Thyroid gland (tissue), 4 donors: Measurements from ENCODE around the gene ADAM12.

ENCODE experiments used
- POLR2A ChIP-seq, 2 donors: fragments of 450-650 bp; IDR thresholded peaks; one replicate each; pipeline ENCODE4 v1.6.1; 2017; ENCODE audit warnings: antibody characterized with exemption in 2 of 2, mild to moderate bottlenecking in 2 of 2, moderate library complexity in 1 of 2
- TF ChIP-seq, protein P1 (sequence below), 6 experiments: fragments of 200-600 bp in 3 of 6; fragments of 450-650 bp in 3 of 6; sonication (generic) in 3 of 6; IDR thresholded peaks; one replicate each; pipeline ENCODE4 v1.5.1; 2016 to 2019; ENCODE audit warnings: antibody characterized with exemption in 6 of 6, mild to moderate bottlenecking in 2 of 6, inconsistent platforms in 1 of 6, moderate library complexity in 1 of 6

DNA sequence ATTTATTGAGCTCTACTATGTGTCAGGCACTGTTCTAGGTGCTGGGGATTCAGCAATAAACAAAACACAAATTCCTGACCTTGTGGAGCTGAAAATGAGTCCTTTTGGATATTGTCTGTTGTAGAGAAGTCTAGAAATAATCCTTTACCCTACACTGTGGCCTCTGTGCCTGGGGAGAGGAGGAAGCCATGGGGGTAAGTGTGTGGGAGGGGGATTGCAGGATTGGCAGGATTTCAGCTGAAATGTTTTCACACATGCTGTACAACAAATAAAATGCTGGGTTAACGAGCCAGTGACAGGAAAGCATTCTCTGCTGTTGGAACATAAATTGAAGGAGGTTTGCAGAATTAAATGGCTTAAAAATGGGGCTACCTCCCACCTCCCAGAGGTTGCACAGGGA, 302.5 kb downstream of the ADAM12 start:
- TF ChIP-seq, protein P1, sequence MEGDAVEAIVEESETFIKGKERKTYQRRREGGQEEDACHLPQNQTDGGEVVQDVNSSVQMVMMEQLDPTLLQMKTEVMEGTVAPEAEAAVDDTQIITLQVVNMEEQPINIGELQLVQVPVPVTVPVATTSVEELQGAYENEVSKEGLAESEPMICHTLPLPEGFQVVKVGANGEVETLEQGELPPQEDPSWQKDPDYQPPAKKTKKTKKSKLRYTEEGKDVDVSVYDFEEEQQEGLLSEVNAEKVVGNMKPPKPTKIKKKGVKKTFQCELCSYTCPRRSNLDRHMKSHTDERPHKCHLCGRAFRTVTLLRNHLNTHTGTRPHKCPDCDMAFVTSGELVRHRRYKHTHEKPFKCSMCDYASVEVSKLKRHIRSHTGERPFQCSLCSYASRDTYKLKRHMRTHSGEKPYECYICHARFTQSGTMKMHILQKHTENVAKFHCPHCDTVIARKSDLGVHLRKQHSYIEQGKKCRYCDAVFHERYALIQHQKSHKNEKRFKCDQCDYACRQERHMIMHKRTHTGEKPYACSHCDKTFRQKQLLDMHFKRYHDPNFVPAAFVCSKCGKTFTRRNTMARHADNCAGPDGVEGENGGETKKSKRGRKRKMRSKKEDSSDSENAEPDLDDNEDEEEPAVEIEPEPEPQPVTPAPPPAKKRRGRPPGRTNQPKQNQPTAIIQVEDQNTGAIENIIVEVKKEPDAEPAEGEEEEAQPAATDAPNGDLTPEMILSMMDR (IDR thresholded peaks at IDR 0.05): no peak
- TF ChIP-seq POLR2A (IDR thresholded peaks at IDR 0.05): no peak
